Measurements from ENCODE around the gene PDZK1IP1. TPM values are rescaled to one million over a fixed set of nuclear protein-coding genes. Genes with fewer than 3 reads are reported as not detected.

PDZK1IP1 gene
- total RNA-seq, 1 experiment from 2014 or later, result not detected

DNA sequence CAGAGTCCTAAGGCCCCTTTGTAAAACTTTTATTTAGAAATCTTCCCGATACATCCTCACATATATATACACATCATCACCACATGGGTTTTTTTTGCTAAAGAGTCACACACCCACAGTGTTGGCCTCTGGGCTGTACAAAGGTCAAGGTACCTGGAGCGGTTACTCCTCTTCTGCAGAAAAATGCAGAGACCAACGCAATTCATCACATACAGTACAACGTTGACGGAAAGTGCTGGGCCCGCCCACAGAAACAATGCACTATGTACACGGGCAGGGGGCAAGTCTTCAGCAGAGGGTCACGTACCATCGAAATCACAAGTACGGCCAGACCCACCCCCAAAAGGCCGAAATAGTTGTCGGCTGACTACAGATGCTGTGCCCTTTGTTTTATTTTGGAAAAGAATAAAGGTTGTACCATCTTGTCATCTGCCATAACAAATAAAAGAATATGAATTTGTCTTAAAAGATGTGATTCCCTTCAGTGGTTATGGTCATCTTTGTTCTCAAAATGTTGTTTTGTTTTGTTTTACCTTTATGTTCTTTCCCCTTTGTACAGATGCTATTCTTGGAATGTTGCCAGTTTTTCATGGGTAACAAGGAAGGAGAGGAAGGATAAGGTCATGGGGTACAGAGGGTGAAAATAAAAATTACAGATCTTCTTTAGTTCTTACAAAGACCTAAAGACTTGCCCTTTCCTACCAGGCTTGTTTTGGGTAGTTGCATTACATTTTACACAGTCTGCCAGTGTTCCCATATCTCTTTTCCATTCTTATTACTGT, 26.6 kb upstream of the PDZK1IP1 start:
- intact Hi-C loops (cut with micrococcal nuclease; ENCODE audit: unreplicated experiment), result no loop called here
- H3K4me1 ChIP-seq (ENCODE audit: insufficient read depth, low read length, poor library complexity, severe bottlenecking), result no peaks in the 10 kb centered on the region
- DNase-seq (ENCODE audit: low spot score), result no peak
- H3K4me3 ChIP-seq (ENCODE audit: low read depth, low read length, poor library complexity, severe bottlenecking), result no peak overlapping the region
- H3K27me3 ChIP-seq (replicated peaks; ENCODE audit: insufficient read depth, low read depth, low read length, poor library complexity), result no peaks in the 10 kb centered on the region
- ChIA-PET CTCF (no interaction called here), POLR2A (ENCODE audit: low non-redundant PET) (no interaction called here)
- no TSS peak for BruUV-seq (replicated peaks)
- H3K9me3 ChIP-seq (ENCODE audit: low read depth, low read length, poor library complexity, severe bottlenecking), result no peaks in the 10 kb centered on the region
- TF ChIP-seq, protein P1, sequence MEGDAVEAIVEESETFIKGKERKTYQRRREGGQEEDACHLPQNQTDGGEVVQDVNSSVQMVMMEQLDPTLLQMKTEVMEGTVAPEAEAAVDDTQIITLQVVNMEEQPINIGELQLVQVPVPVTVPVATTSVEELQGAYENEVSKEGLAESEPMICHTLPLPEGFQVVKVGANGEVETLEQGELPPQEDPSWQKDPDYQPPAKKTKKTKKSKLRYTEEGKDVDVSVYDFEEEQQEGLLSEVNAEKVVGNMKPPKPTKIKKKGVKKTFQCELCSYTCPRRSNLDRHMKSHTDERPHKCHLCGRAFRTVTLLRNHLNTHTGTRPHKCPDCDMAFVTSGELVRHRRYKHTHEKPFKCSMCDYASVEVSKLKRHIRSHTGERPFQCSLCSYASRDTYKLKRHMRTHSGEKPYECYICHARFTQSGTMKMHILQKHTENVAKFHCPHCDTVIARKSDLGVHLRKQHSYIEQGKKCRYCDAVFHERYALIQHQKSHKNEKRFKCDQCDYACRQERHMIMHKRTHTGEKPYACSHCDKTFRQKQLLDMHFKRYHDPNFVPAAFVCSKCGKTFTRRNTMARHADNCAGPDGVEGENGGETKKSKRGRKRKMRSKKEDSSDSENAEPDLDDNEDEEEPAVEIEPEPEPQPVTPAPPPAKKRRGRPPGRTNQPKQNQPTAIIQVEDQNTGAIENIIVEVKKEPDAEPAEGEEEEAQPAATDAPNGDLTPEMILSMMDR (conservative IDR thresholded peaks at IDR 0.05; ENCODE audit: low read depth, low read length), result no peak
- TF ChIP-seq EZH2 (IDR thresholded peaks at IDR 0.05; ENCODE audit: borderline replicate concordance, low read depth, low read length, poor library complexity, severe bottlenecking), result no peak
- no peak overlapping the region for H3K27ac ChIP-seq (ENCODE audit: low read depth, low read length, poor library complexity, severe bottlenecking)
- no peaks in the 10 kb centered on the region for H3K36me3 ChIP-seq (ENCODE audit: insufficient read depth, low read length, poor library complexity, severe bottlenecking)

DNA sequence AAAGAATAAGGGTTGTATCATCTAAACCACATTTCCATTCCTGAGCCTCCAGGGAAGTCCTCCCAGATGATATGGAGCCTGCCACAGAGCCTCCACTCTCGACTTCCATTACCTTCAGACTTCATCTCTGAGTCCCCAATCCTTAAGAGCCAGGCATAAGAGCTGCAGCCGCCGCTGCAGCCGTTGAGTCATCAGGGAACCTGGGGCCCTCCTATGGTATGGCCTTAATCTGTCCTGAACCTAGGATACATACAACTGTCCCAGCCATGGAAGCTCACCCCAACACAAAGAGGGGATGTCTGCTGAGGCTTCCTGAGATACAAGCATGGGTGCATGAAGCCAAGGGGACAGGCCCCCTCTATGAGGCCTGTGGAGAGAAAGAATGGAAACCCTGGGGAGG, 25.9 kb upstream of the PDZK1IP1 start:
- no peaks in the 10 kb centered on the region for H3K9me3 ChIP-seq (ENCODE audit: low read depth, low read length, poor library complexity, severe bottlenecking)
- no peaks in the 10 kb centered on the region for H3K4me1 ChIP-seq (ENCODE audit: insufficient read depth, low read length, poor library complexity, severe bottlenecking)
- DNase-seq (ENCODE audit: low spot score), result no peak
- no peaks in the 10 kb centered on the region for H3K36me3 ChIP-seq (ENCODE audit: insufficient read depth, low read length, poor library complexity, severe bottlenecking)
- no peak for TF ChIP-seq EZH2 (IDR thresholded peaks at IDR 0.05; ENCODE audit: borderline replicate concordance, low read depth, low read length, poor library complexity, severe bottlenecking)
- TF ChIP-seq, protein P1 (conservative IDR thresholded peaks at IDR 0.05; ENCODE audit: low read depth, low read length), result no peak
- ChIA-PET POLR2A (ENCODE audit: low non-redundant PET) (no interaction called here), CTCF (no interaction called here)
- intact Hi-C loops (cut with micrococcal nuclease; ENCODE audit: unreplicated experiment), result no loop called here
- no peaks in the 10 kb centered on the region for H3K27me3 ChIP-seq (replicated peaks; ENCODE audit: insufficient read depth, low read depth, low read length, poor library complexity)
- BruUV-seq (replicated peaks), result no TSS peak
- H3K27ac ChIP-seq (ENCODE audit: low read depth, low read length, poor library complexity, severe bottlenecking), result no peak overlapping the region
- H3K4me3 ChIP-seq (ENCODE audit: low read depth, low read length, poor library complexity, severe bottlenecking), result no peak overlapping the region

DNA sequence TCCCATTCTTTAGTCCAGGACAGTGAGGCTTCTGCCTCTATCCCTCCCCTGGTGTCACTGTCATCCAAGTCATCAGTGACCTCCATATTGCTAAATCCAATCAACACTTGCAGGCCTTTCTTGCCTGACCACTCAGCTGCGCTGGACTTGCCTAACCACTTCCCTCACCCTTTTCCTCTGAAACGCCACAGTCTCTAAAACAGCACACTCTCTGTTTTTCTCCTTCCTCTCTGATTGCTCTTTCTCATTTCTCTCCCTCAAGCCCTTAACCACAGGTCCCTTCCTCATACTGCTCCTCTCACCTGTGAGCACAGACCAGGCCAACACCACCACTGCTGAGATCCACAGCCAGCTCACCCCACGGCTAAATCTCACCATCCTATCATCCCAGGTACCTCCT, 24.7 kb upstream of the PDZK1IP1 start:
- no peak overlapping the region for H3K4me3 ChIP-seq (ENCODE audit: low read depth, low read length, poor library complexity, severe bottlenecking)
- DNase-seq (ENCODE audit: low spot score), result no peak
- H3K4me1 ChIP-seq (ENCODE audit: insufficient read depth, low read length, poor library complexity, severe bottlenecking), result no peaks in the 10 kb centered on the region
- no TSS peak for BruUV-seq (replicated peaks)
- TF ChIP-seq, protein P1 (conservative IDR thresholded peaks at IDR 0.05; ENCODE audit: low read depth, low read length), result no peak
- no peak for TF ChIP-seq EZH2 (IDR thresholded peaks at IDR 0.05; ENCODE audit: borderline replicate concordance, low read depth, low read length, poor library complexity, severe bottlenecking)
- ChIA-PET POLR2A (ENCODE audit: low non-redundant PET) (no interaction called here), CTCF (no interaction called here)
- intact Hi-C loops (cut with micrococcal nuclease; ENCODE audit: unreplicated experiment), result no loop called here
- no peaks in the 10 kb centered on the region for H3K9me3 ChIP-seq (ENCODE audit: low read depth, low read length, poor library complexity, severe bottlenecking)
- no peak overlapping the region for H3K27ac ChIP-seq (ENCODE audit: low read depth, low read length, poor library complexity, severe bottlenecking)
- H3K36me3 ChIP-seq (ENCODE audit: insufficient read depth, low read length, poor library complexity, severe bottlenecking), result no peaks in the 10 kb centered on the region
- no peaks in the 10 kb centered on the region for H3K27me3 ChIP-seq (replicated peaks; ENCODE audit: insufficient read depth, low read depth, low read length, poor library complexity)
